NCI-H1092 (cell line): ENCODE results near the gene LRP2.
A peak's percentile ranks its signal among the peaks of the same experiment; 100 is the strongest.
"Not testable (repeated sequence)": the region's sequence is repeated elsewhere in the genome, so short reads cannot be mapped to it uniquely, and the experiment has no call there.

Experiments
- DNase-seq: peaks from one replicate; lab custom pipeline; 2025; lab: John Stamatoyannopoulos, UW

Gene LRP2

DNA sequence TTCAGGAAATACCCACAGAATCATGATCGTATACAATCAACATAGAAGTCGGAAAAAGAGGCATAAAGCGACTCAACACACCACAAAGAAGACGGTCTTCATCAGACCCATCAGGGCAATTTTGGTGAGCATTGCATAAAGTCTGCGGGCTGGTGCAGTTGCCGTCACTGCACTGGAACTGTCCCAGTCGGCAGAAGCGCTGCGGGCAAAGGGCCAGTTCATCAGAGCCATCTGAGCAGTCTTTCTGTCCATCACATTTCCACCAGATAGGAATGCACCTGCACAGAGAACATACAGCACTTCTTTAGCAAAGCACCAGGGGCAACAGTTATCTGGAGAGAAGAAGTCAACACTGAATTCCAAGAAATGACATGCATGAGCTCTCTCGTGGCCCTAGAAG, 187.2 kb downstream of the LRP2 start:
- no peak for DNase-seq

DNA sequence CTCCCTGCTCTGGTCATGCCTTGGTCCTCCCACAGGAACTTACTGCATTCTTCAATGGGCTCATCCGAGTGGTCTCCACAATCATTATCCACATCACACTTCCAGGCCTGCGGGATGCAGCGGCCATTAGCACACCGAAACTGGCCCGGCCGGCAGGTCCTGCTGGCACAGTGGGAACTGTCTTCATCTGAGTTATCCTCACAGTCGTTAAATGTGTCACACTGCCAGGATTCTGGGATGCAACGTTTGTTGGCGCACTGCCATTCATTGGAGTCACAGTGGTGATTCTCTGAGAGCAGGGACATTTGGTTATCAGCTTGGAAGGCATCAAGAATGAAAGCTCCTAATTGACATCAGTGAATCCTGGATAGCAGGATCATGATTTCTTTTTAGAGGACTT, 188.5 kb downstream of the LRP2 start:
- no peak for DNase-seq

DNA sequence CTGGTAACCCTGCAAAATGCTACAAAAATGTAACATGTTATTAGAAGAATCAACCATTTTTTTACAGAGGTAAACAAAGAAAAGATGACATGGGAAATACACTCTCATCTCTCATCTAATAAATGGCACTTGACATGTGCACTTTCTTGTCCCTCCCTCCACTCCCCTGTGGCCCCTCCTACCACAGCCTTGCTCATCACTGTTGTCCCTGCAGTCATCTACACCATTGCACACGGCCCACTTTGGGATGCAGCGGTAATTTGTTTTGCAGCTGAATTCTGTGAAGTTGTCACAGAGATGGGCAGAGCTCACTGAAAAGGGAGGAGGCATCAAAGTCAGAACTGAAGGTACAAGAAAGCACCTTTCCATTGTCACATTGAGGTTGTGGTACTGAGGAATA, 189.4 kb downstream of the LRP2 start:
- DNase-seq, result no peak

DNA sequence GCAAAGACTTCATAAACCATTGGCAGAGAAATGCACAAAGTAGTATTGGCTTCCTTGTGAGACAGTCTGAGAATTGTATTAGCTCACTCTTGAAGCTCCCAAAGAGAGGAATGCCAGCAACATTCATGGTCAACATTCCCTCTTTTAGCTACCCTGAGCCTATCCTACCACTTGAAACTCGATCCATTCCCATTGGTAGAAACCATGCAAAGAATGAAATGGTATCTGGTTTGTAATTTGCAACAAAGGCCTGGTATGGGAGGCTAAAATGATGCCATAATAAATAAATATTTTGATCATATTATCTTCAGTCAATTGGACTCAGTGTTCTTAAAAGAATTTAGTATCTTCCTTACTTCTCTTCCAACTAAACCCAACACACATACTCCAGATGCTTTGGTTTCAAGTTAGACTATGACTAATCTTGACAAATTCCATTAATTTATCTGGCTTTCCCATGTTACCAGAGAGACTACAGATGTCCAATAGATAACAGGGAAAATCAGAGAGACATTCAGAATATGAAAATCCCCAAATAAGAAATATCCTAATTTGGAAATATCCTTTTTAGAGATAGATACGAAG, 190.1 kb downstream of the LRP2 start:
- no peak for DNase-seq

DNA sequence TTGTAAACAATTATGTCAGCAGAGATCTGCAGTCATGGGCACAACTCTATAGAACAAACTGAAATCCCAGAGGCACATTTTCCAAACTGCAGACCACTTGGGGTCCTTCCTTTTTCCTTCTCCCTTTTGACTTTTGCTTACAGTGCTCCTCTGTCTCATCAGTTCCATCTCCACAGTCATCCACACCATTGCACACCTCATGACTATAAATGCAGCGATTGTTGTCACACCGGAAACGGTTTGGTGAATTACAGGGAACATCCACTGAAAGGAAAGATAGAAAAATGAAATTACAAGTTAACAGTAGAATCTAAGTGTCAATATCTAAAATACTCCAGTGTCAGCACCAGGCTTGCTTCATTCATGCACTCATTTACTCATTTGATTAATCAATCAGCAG, 196.5 kb downstream of the LRP2 start:
- no peak for DNase-seq

DNA sequence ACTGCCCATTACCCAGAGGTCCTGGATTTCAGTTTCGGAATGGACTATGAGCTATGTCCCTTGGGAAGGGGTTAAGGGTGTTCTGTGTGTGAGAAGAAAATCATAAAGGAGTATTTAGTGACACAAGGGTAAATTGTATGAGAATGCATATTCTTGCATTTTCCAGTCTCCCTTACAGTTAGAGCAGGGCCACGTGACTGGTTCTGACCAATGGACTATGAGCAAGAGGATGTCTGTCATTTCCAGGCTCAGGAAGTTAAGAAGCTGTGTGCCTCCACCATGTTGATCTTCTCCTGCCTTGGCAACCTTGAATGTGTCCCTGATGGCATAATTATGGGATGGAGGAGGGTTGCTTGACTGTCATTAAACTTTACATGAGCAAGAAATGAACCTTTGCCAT, 198.0 kb downstream of the LRP2 start:
- DNase-seq, result no peak

DNA sequence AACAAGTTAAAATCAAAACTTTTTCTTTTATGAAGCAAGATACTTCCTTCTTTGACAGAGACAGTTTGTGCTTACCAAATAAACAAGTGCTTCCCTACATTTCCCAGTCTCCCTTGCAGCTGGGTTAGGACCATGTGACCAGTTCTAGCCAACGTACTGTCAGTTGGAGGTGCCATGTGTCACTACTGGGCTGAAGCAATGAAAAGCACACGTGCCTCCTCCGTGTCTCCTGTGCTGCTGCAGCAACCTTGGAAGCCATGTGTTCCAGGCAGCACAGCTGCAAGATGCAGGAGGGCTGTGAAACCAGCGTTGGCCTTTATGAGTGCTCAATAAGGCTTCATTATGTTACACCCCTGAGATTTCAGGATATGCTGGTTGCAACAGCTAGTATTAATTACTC, 199.7 kb downstream of the LRP2 start:
- no peak for DNase-seq

DNA sequence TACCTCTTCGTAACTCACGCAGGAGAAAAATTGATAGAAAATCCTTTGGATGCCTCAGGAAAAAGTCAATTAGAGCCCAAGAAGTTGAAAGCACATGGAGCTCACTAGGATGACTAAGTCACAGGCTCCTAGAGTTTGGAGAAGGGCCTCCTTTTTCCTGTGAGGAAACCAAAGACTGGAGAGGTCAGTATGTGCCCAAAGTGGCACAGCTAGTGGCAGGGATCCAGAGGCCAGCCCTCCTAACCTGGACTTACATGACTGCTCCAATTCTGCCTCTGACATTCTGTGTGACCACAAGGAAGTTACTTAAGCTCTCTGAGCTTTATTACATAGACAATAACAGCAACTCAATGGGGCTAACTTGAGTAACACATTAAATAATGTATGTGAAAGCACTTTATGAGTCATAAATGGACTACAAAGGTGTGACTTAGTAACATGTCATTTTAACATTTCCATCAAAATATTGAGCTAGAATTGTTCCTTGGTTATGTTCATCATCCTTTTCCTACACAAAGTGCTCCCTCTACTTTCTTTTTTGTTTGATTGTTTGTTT, 201.3 kb downstream of the LRP2 start:
- DNase-seq, result no peak

DNA sequence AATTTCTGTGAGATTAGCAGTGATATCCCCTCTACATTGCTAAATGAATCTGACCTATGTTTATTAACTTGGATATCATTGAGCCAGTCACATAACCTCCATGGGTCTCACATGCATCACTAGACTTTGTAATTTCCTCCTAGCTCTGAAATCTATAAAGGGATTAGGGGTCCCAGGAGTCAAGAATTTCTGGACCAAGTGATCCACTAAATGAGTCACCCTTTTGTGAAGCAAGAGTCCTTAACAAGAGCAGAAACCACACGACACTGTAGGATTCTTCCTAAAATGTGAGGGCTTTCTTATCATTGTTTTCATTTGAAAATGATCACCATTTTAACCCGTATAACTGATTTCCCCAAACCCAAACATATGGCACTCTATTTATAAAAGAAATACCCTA, 202.6 kb downstream of the LRP2 start:
- DNase-seq, result no peak

DNA sequence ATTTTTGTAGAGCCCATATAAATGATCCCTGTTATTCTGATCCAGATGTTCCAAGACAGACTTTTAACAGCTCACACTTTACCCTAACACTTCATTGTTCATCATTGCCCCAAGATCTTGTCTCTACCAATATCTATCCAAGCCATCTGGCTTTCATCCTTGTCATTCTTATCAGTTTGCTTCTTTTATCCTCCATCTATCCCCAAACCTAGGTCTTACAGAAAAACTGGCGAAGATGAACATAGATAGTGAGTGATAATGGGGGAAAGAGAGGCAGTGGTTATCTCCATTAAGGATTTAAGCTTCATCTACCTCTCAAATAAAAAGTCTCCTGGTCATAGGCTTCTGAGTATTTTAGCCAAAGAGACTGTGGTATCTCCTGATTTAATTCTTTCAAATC, 203.5 kb downstream of the LRP2 start:
- DNase-seq, result no peak

DNA sequence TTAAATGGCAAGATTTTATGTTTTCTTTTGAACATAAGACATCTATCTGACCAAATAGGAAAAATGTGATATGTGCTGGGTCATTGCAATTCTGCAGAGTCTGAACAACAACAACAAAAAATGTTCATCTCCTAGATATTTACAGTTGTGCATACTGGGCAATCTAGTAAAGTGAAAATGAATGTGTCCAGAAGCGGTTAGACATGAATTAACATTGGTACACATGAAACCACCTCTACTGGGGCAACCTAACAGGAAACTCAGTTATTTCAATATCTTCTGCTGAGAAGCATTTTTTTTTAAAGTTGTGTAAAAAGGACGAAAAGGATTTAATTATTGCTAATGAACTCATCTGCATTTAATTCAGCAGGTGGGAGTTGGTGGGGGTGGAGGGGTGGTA, 216.1 kb downstream of the LRP2 start:
- no peak for DNase-seq

DNA sequence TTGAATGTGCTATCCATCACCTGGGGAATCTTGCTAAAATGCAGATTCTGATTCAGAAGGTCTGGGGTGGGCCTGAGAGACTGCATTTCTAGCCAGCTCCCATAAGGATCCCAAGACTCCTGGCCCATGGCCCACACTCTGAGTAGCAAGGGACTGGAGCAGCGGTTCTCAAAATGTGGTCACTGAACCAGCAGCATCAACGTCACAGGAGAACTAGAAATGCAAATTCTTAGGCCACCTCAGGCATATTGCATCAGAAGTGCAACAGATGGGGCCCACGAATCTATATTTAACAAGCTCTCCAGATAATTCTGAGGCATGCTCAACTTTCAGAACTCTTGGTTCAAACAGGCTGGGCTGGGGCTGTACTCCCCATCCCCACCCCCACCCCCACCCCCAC, 218.3 kb downstream of the LRP2 start:
- DNase-seq, result no peak

DNA sequence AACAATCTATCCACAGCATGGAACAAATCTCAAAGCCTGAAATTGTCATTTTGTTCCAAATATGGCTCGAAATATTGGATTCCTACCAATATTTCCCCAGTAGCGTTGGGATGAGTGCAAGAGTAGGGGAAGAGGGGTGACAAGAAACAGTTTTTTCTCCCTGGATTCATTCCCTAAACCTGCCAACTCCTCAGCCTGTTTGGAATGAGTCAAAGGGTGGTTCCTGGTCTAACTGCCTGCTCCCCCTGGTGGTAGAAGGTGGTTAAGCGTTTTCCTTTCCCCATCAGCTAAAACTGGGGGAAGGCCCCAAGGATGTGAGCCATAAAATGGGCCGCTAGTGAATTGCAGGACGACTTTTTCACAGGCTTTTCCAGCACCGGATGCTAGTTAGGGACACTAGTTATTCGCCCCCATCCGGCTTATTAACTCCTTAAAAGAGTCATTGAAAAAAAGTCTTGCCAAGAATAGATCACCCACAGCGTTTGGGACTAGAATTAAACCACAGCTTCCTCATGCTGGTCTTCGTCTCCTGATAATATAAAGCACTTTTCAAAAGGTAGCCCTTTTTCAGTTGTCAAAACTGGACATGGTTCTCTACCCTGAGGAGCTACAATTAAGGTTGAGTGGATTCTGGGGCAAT, 220.5 kb downstream of the LRP2 start:
- DNase-seq, result no peak

DNA sequence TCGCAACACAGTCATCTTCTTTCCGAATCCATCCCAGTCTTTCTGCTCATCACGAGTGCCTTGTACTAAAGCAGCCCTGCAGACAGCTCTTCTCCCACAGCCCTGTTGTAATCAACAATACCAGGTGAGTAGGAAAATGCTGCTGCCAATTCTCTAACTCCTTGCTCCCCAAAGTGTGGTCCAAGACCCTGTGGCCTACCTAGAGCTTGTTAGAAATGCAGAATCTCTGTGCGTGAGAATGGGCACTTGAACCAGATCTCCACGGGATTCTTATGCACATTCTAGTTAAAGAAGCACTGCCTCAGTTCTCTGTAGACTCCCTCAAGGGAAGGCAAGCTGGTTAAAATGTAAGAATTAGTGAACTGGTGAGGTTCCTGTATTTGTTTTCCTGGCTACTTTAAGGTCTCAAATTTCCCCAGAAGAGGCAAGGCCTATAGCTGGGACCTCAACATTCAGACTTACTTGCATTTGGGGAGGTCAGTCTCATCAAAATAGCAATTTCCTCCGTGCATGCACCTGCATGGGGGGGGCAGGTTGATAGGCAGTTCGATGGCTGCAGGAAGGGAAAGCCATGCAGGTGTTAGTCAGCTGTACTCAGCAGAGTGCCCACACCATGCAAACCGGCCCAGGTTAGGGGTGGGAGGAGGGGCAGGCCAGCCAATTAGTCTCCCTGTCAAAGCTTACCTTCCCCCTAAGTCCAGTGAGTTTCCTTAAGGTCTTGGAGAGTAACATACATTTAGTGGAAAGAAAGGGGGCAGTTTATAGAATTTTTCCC, 222.2 kb downstream of the LRP2 start:
- DNase-seq, result no peak

DNA sequence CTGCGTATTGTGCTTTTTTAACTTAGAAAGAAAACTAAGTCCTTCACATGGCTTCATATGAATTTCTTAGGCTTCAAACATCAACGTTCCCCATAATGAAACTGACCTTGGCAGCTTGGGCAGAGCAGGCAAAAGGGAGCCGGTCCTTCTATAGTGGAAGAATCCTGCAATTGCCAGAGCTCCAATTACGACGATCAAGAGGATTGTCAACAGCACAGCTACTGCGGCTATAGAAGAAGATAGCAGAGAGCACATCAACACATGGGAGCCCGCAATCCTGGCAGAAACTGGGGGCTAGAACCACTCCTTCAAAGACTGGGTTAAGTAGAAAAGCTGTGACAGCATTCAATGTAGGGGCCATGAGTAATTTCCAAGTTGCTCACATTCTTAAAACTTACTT, 223.2 kb downstream of the LRP2 start:
- DNase-seq, result no peak

DNA sequence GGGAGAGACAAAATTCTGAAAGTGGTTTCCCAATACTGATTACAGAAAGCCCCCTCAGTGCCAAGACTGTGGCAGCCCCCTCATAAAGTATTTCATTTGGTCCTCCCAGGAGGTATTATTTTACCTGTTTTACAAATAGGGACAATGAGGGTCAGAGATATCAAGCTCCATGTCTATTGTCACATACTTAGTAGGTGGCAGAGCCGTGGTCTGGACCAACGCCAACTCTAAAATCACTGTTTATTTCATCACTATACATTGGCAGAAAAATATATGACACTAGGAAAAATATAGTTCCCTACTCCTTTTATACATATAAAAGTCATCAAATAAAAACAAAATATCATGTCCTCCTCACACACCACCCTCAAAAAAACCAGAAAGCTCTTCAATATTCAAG, 224.4 kb downstream of the LRP2 start:
- no peak for DNase-seq

DNA sequence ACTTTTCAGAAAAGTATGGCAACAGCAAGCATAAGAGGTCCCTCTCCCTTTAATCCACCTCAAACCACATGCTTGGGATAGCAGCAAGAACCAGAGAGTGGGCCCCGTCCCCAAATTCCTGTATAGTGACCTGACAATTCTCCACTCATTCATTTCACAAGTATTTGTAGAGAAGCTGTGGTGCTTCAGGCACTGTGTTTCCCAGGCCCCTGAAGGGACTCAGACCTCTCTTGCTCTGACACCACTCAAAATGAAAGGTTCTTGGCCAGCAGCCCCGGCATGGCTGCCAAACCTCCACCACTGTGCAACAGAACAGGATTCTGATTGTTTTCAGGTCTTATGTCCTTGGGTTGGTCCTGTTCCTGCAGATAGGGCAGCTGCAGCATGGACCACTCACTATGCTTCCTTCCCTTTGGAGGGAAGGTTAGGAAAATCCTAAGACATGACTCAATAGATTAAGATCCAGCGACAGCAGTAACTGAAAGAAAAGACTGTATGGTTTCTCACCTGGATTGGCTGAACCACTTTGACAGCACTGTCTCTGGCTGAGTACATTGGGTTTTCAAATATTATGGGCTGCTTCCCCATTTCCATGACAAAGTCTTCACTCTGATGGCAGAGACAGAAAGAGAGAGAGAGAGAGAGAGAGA, 225.3 kb downstream of the LRP2 start:
- no peak for DNase-seq

DNA sequence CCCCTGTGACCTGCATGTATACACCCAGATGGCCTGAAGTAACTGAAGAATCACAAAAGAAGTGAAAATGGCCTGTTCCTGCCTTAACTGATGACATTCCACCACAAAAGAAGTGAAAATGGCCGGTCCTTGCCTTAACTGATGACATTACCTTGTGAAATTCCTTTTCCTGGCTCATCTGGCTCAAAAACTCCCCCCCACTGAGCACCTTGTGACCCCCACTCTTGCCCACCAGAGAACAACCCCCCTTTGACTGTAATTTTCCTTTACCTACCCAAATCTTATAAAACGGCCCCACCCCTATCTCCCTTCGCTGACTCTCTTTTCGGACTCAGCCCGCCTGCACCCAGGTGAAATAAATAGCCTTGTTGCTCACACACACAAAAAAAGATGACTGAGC, 225.9 kb downstream of the LRP2 start:
- not testable (repeated sequence) for DNase-seq

DNA sequence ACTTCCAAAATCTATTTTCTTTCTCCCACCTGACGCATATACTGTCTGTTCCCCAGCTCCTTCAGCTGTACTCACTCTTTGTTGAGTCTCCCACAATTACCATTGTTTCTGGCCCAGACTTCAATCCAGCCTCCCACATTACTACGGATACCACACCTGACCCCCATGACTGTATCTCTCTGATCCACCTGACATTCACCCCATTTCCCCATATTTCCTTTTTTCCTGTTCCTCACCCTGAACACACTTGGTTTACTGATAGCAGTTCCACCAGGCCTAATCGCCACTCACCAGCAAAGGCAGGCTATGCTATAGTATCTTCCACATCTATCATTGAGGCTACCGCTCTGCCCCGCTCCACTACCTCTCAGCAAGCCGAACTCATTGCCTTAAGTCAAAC, 228.1 kb downstream of the LRP2 start:
- DNase-seq, result not testable (repeated sequence)

DNA sequence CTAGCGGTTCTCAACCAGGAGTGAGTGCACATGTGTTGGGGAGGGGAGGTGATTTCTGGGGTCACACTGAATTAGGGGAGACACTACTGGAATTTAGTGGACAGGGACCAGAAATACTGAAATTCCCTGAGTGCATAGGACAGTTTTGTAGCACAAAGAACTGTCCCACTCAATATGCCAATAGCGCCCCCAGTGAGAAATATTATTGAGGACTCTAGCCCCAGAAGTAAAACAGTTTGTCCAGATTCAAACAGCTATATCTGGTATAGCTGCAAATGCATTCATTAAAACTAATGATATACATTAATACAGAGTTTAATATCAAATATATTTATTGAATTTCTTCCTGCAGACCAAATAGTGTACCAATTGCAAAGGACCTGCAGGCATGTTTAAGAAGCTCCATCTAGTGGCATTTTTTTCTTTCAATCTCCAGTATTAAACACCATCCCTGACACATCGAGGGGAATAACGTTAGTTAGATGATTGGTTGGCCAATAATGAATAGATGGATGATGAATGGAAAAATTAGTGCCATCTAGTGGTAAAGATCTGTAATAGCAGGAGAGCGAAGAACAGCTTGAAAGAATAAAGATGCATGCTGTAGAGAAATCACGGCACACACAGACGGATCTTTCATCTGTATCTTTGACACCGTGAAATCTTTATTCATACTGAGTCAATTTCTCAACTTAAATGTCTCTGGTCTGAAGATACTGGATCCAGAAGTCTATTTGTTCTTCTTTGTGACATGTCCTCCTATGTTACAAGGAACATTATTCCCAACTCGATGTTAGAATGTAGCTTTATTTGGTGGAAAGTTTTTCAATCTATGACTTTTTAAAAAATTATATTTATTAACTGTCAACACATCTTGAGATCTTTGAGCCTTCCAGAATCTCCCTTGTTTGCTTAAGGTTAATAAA, 230.5 kb downstream of the LRP2 start:
- DNase-seq, result peak; percentile 4

DNA sequence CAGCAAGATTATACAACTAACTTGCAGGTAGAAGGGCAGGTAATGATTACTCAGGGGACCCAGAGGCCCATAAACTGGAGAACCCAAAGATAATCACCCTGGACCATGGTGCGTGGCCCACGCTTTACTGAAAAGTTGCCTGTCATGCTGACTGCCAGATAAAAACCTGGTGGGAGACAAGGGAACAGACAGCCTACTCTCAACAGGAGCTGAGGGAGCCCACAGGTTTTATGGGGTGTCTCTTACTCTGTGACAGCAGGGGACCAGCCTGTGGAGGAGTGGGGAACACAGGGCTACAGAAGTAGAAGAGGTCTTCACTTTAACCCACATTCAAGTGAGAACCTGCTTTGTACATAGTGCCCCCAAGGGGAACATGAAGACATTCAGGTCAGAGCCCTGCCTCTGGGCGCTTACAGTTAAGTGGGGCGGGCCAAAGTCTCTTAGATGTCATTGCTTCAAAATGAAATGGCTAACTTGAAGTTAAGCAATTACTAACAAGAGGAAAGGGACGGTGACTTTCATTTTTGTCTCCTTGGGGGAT, 232.6 kb downstream of the LRP2 start:
- no peak for DNase-seq
